ENCODE measurements around the gene PLA2R1.
A peak's percentile ranks its signal among the peaks of the same experiment; 100 is the strongest.
"Not testable (repeated sequence)": the region's sequence is repeated elsewhere in the genome, so short reads cannot be mapped to it uniquely, and the experiment has no call there.

Gene PLA2R1

DNA sequence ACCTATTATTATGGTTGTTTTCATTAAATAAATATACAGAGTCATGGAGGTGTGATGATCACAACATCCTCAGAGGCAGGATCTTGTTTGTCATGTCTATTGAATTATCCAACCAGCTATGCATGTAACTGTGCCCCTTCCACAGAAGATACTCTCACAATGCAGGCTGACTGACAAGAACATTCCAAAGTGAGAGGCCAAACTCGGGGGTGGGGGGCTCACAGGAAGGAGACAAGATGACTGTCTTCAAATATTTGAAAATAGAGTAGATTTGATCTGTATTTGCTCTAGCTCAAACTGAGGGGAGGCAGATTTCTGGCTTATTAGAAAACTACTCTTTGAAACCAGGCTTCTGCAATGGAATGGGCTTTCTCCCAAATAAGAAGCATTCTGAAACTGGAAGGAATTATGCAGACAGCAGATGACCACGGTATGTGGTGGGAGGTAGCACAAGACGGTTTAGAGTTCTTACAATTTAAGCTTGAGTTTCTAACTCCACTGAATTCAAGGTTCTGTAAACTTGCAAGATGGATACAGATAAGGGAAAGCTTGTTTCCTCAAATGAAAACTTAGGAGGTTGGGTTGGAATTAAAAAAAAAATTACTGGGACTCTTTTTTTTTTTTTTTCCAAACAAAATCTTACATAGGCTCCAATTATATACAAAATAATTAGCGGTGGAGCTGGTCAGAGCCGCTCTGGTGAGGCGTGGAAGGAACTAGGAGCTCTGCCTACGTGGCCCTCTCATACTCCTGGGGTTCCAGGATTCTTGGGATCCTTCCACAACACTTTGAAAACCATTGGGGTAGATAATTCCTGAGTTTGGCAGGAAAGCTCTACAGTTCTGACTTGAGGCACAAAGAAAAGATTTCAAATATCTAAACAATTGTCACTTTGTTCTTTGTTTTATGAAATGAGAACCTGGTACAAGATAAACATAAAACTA, 79.3 kb downstream of the PLA2R1 start:
- no peak for DNase-seq (ENCODE audit: low spot score)

DNA sequence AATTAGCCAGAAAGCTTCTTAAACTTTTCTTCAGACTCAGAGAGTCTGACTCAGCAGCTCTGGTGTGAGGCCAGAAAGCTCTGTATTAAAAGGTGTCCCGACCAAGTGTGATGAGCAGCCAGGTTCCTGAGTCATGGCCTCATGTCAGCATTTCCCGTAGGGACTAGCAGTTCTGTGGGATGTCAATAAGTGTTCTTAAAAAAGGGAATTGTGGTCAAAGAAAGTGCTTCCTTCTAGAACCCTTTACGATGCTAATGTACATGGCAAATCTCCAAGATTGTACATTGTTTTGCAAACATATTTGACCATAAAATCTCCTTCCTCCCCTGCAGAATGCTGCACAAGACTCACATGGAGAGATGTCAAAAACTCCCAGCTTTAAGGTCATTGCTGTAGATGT, 80.1 kb downstream of the PLA2R1 start:
- no peak for DNase-seq (ENCODE audit: low spot score)

GRCh38 chr2:159976527-159977160, 85.8 kb downstream of the PLA2R1 start:
- DNase-seq (ENCODE audit: low spot score) = no peak

DNA sequence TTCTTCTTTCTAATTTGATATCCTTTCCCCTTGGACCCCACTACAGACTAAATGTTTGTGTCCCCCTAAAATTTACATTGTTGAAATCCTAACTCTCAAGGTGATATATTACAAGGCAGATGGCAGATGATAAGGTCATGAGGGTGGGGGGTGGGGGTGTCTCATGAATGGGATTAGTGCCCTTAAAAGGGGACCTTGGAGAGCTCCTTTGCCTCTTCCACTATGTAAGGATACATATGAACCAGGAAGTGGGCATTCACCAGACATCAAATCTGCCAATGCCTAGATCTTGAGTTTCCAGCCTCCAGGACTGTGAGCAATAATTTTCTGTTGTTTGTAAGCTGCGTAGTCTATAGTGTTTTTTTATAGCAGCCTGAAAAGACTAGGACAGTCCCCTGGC, 89.1 kb downstream of the PLA2R1 start:
- no peak for DNase-seq (ENCODE audit: low spot score)

- no peak for DNase-seq (ENCODE audit: low spot score)
These were observed 90.9 kb downstream of the PLA2R1 start for GRCh38 chr2:159971365-159972152.

DNA sequence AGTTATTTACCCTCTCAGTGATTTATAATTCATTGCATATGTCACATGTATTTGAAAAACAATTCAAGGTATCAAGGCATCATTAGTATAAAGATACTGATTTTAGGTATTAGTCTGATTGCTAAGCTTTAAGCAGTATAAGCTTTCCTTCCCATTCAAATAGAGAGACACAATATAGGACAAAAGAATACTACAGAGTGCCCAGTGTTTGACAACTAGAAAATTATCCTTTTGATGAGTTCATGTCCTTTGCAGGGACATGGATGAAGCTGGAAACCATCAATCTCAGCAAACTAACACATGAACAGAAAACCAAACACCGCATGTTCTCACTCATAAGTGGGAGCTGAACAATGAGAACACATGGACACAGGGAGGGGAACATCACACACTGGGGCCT, 91.9 kb downstream of the PLA2R1 start:
- not testable (repeated sequence) for DNase-seq (ENCODE audit: low spot score)

DNA sequence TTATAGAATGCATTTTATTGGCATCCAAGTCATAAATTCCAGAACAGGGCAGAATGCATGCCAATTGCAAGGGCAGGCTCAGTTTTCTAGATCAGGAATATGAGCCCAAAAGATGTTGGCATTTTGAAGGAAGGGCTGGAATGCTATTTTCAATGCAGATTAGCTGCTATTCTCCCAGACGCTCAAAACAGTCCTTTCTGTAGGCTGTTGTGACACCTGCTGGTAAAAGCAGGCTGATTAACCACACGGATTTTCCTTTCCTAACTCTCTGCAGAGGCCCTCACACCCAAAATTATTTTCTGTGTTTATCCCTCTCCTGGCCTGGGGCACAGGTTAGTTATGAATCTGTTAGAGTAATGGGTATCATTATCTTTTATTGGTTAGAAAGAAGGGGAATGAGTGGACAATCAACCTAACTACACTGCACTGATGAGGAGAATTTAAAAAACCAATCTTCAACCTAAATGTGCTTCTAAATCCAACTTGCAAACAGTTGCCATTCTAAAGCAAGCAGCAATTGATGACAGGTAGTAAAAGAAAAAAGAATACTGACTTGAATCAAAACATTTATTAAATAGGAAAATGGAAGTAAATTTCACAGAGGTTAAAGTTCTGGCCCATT, 94.0 kb downstream of the PLA2R1 start:
- DNase-seq (ENCODE audit: low spot score) = peak; percentile 70

DNA sequence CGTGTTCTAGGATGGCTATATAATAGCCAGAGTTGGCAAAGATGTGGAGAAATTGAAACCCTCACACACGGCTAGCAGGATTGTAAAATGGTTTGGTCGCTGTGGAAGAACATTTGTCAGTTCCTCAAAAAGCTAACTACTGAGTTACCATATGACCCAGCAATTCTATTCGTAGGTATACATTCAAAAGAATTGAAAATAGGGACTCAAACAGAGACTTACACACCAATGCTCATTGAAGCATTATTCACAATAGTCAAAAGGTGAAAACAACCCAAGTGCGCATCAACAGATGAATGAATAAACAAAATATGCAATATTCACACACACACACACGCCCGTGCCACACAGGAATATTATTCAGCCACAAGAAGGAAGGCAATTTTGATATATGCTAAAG, 98.7 kb downstream of the PLA2R1 start:
- no peak for DNase-seq (ENCODE audit: low spot score)

DNA sequence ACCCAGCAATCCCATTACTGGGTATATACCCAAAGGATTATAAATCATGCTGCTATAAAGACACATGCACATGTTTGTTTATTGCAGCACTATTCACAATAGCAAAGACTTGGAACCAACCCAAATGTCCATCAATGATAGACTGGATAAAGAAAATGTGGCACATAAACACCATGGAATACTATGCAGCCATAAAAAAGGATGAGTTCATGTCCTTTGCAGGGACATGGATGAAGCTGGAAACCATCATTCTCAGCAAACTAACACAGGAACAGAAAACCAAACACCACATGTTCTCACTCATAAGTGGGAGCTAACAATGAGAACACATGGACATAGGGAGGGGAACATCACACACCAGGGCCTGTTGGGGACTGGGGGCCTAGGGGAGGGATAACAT, 99.9 kb downstream of the PLA2R1 start:
- DNase-seq (ENCODE audit: low spot score) = not testable (repeated sequence)

DNA sequence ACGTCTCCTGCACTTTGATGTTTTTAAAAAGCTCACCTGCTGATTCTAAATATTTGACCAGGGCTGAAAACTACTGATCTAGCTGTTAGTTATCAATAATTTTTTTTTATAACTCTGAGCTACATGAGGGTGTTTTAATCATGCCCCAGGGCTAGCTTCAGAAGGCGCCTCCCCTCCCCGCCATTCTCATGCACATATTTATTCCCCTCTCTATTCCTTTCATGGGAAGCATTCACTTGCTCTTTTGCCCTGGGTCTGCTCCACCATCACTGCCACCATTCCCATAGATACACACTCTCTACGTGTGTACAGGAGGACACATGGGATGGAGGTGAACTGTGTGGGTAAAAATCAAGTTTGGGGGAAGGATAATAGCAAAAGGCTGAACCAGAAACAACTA, 101.0 kb downstream of the PLA2R1 start:
- no peak for DNase-seq (ENCODE audit: low spot score)

- no peak for DNase-seq (ENCODE audit: low spot score)
These were observed 101.4 kb downstream of the PLA2R1 start for GRCh38 chr2:159961037-159961436.

- no peak for DNase-seq (ENCODE audit: low spot score)
These were observed 102.0 kb downstream of the PLA2R1 start for GRCh38 chr2:159960414-159960813.

GRCh38 chr2:159959136-159959535, 103.3 kb downstream of the PLA2R1 start:
- no peak for DNase-seq (ENCODE audit: low spot score)

- no peak for DNase-seq (ENCODE audit: low spot score)
These were observed 109.1 kb downstream of the PLA2R1 start for GRCh38 chr2:159953136-159953823.

DNA sequence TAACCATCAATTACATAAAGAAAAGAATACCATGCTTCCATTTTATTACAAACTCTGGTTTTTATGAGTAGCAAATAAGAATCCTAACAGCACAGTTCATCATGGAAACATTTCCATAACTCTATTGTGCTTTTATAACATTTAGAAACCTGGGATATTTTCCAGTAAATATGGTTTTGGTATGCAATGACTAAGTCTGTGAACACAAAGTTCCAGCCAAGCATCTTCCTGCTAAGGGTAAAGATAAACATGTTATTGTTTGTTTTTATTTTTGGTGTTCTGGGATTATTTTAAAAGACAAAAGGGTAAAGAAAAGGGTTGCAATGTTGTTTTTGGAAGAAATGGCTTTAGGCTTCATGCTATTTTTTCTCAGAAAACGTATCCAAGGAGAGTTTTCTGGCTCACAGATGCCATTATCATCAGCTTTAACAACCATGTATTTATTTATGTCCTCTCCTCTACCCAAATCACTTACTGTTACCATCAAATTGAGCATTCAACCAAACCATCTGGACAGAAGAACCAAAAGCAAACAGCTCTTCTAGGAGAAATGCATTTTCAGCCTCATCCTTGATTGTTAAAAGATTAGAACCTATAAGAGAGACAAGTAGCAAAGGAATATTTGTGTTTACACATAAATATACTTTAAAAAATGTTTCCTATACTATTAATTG, 116.0 kb downstream of the PLA2R1 start:
- peak; percentile 25 for DNase-seq (ENCODE audit: low spot score)

DNA sequence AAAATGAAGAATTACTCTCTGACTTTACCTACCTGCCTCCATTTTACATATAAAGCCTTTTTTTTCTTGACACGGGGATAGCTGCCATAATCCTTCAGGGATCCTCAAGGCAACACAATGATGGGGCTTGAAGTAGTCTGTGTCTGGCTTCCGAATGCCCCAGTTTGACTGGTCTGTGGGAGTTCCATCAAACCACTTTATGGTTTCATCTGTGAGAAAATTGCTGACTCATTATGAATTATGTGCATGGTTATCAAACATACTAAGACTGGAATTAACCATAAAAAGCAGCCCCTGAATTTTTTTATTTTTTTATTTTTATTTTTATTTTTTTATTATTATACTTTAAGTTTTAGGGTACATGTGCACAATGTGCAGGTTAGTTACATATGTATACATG, 117.5 kb downstream of the PLA2R1 start:
- DNase-seq (ENCODE audit: low spot score) = no peak

- DNase-seq (ENCODE audit: low spot score) = no peak
These were observed 120.3 kb downstream of the PLA2R1 start for GRCh38 chr2:159942146-159942545.

- no peak for DNase-seq (ENCODE audit: low spot score)
These were observed 120.7 kb downstream of the PLA2R1 start for GRCh38 chr2:159941729-159942128.

DNA sequence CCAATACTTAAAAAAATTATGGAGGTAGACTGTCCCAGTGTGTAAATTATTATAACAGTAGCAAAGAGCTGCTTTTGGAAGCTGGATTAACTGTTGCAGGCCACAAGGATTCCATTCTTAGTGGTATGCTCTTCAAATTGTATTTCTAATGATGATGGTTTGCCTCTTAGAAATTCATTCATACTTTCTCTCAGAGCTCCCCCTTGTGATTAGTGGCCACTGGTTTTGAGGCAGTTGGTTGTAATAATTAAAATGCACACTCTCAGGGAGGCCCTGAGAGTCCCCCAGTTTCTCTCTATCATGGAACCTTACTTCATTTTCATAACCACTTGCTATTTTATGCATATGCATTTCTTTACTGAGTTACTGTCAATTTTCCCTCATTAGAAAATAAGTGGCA, 122.5 kb downstream of the PLA2R1 start:
- peak; percentile 25 for DNase-seq (ENCODE audit: low spot score)

GRCh38 chr2:159938395-159938794, 124.0 kb downstream of the PLA2R1 start:
- no peak for DNase-seq (ENCODE audit: low spot score)

GRCh38 chr2:159936471-159936870, 125.9 kb downstream of the PLA2R1 start:
- no peak for DNase-seq (ENCODE audit: low spot score)

All from Ammon's horn (tissue), 1 donor.